Measurements from ENCODE around the gene MED12. TPM values are rescaled to one million over a fixed set of nuclear protein-coding genes. Genes with fewer than 3 reads are reported as not detected.
A peak's percentile ranks its signal among the peaks of the same experiment; 100 is the strongest.

MED12 gene
- total and polyA plus RNA-seq, 2 donors (not counting 1 experiment from before 2014, with no cell fraction given) = 34.1 to 123 TPM

GRCh38 chrX:71095981-71096759, 22.2 kb upstream of the MED12 start:
- peak overlapping the region; percentile 99 for H3K27ac Mint-ChIP-seq
- peak overlapping the region; percentile 74 for H3K4me2 ChIP-seq (replicated peaks; ENCODE audit: low read depth, low read length, poor library complexity, severe bottlenecking)
- ATAC-seq (ENCODE audit: low read depth) = peak; percentile 61
- intact Hi-C loops (cut with micrococcal nuclease) = loop anchor here (1.0 to 10.0 kb wide), 2 partner anchors 28 to 159 kb away; partner anchors contain the start of genes SNX12 and ZMYM3
- peak overlapping the region; percentile 98 for H3K4me3 Mint-ChIP-seq
- H3K4me1 Mint-ChIP-seq = peaks cover 27% of the 10 kb centered on the region
- TF ChIP-seq EZH2 (IDR thresholded peaks at IDR 0.05; ENCODE audit: borderline replicate concordance, insufficient read depth, low read depth, low read length, poor library complexity, severe bottlenecking) = no peak
- no peak for TF ChIP-seq CTCF (IDR thresholded peaks at IDR 0.05)
- peaks cover 13 to 28% of the 10 kb centered on the region in 2 donors for H3K4me1 ChIP-seq (ENCODE audit: control insufficient read depth in 2 of 2, insufficient read depth in 2 of 2, low read length in 2 of 2)
- H4K20me1 ChIP-seq (ENCODE audit: control insufficient read depth, insufficient read depth, low read length, poor library complexity, severe bottlenecking) = no peaks in the 10 kb centered on the region
- H3K36me3 ChIP-seq (replicated peaks in 1 of 2; ENCODE audit: control extremely low read depth in 1 of 2, control insufficient read depth in 1 of 2, extremely low read depth in 1 of 2, insufficient read depth in 2 of 2, low read length in 1 of 2) = no peaks in the 10 kb centered on the region
- H3K79me2 ChIP-seq (ENCODE audit: control insufficient read depth, insufficient read depth, low read length) = peaks cover 13% of the 10 kb centered on the region
- CTCF ChIA-PET = interaction anchor here (0.9 to 2.8 kb wide), 4 partner anchors 8 to 34 kb away, joined by 3 to 33 read pairs (median 4); partner anchors contain the start of genes IL2RG and MED12
- H3K9me3 ChIP-seq (ENCODE audit: control extremely low read depth in 1 of 3, control insufficient read depth in 2 of 3, insufficient read depth in 1 of 3, low read length in 2 of 3) = no peaks in the 10 kb centered on the region
- no peaks in the 10 kb centered on the region for H3K9me3 Mint-ChIP-seq (ENCODE audit: insufficient read depth)
- peak overlapping the region; percentile 88 for H2AFZ ChIP-seq (ENCODE audit: insufficient read depth, low read depth, low read length, poor library complexity, severe bottlenecking)
- peak overlapping the region; percentile 57 for H3K9ac ChIP-seq (ENCODE audit: low read length)
- POLR2A ChIA-PET = interaction anchor here (0.9 to 1.0 kb wide), 2 partner anchors 15 to 34 kb away, joined by 3 to 9 read pairs; partner anchors contain the start of gene IL2RG
- H3K27me3 Mint-ChIP-seq = no peaks in the 10 kb centered on the region
- 0% methylated on average over 33 of the region's 46 CpGs for WGBS (ENCODE audit: insufficient coverage)
- peak; percentile 61 for DNase-seq
- H3K4me3 ChIP-seq (ENCODE audit: control extremely low read depth in 1 of 5, extremely low read depth in 1 of 5, insufficient read depth in 1 of 5, low read depth in 2 of 5, low read length in 4 of 5) = peak overlapping the region; percentile 49 to 73 (median 61)
- H3K27ac ChIP-seq (ENCODE audit: low read length in 2 of 2) = peak overlapping the region; percentile 43 to 61
- H3K27me3 ChIP-seq (replicated peaks in 1 of 4; ENCODE audit: control extremely low read depth in 1 of 4, control insufficient read depth in 3 of 4, insufficient read depth in 4 of 4, low read length in 3 of 4) = no peaks in the 10 kb centered on the region

- Histone ChIP-seq H4K20me1 (ENCODE audit: control insufficient read depth, insufficient read depth, low read length, poor library complexity, severe bottlenecking) (no peaks in the 10 kb centered on the region), H3K4me1 (ENCODE audit: control insufficient read depth in 2 of 2, insufficient read depth in 2 of 2, low read length in 2 of 2) (peaks cover 13 to 28% of the 10 kb centered on the region in 2 donors), H3K4me2 (replicated peaks; ENCODE audit: low read depth, low read length, poor library complexity, severe bottlenecking) (peak overlapping the region; percentile 74), H3K36me3 (replicated peaks in 1 of 2; ENCODE audit: control extremely low read depth in 1 of 2, control insufficient read depth in 1 of 2, extremely low read depth in 1 of 2, insufficient read depth in 2 of 2, low read length in 1 of 2) (no peaks in the 10 kb centered on the region), H3K4me3 (ENCODE audit: control extremely low read depth in 1 of 5, extremely low read depth in 1 of 5, insufficient read depth in 1 of 5, low read depth in 2 of 5, low read length in 4 of 5) (peak overlapping the region in 4 of 5 experiments; percentile 49 to 73 (median 60)), H3K9ac (ENCODE audit: low read length) (peak overlapping the region; percentile 57), H3K9me3 (ENCODE audit: control extremely low read depth in 1 of 3, control insufficient read depth in 2 of 3, insufficient read depth in 1 of 3, low read length in 2 of 3) (no peaks in the 10 kb centered on the region), H3K79me2 (ENCODE audit: control insufficient read depth, insufficient read depth, low read length) (peaks cover 13% of the 10 kb centered on the region), H3K27ac (ENCODE audit: low read length in 2 of 2) (no peak overlapping the region), H2AFZ (ENCODE audit: insufficient read depth, low read depth, low read length, poor library complexity, severe bottlenecking) (peak overlapping the region; percentile 88), H3K27me3 (replicated peaks in 1 of 4; ENCODE audit: control extremely low read depth in 1 of 4, control insufficient read depth in 3 of 4, insufficient read depth in 4 of 4, low read length in 3 of 4) (no peaks in the 10 kb centered on the region)
- ChIA-PET POLR2A (no interaction called here), CTCF (interaction anchor here (1.0 to 2.8 kb wide), 2 partner anchors 15 to 33 kb away, joined by 5 to 33 read pairs; partner anchors contain the start of gene IL2RG)
- intact Hi-C loops (cut with micrococcal nuclease) = loop anchor here (10.0 kb wide), 1 partner anchor 158 kb away; the partner anchor contains the start of gene ZMYM3
- Mint-ChIP-seq H3K27ac (no peak overlapping the region), H3K9me3 (ENCODE audit: insufficient read depth) (no peaks in the 10 kb centered on the region), H3K27me3 (no peaks in the 10 kb centered on the region), H3K4me1 (peaks cover 31% of the 10 kb centered on the region), H3K4me3 (peak overlapping the region; percentile 98)
- DNase-seq (no peak), ATAC-seq (ENCODE audit: low read depth) (no peak)
- WGBS (ENCODE audit: insufficient coverage) = 0% methylated on average over 4 of the region's 9 CpGs
- TF ChIP-seq CTCF (IDR thresholded peaks at IDR 0.05) (no peak), EZH2 (IDR thresholded peaks at IDR 0.05; ENCODE audit: borderline replicate concordance, insufficient read depth, low read depth, low read length, poor library complexity, severe bottlenecking) (no peak)
These were observed 21.7 kb upstream of the MED12 start for GRCh38 chrX:71096760-71097032.

Data from B cell (primary cell).